ENCODE results near the gene RASL11A.
"Not testable (repeated sequence)": the region's sequence is repeated elsewhere in the genome, so short reads cannot be mapped to it uniquely, and the experiment has no call there.

The RASL11A gene

DNA sequence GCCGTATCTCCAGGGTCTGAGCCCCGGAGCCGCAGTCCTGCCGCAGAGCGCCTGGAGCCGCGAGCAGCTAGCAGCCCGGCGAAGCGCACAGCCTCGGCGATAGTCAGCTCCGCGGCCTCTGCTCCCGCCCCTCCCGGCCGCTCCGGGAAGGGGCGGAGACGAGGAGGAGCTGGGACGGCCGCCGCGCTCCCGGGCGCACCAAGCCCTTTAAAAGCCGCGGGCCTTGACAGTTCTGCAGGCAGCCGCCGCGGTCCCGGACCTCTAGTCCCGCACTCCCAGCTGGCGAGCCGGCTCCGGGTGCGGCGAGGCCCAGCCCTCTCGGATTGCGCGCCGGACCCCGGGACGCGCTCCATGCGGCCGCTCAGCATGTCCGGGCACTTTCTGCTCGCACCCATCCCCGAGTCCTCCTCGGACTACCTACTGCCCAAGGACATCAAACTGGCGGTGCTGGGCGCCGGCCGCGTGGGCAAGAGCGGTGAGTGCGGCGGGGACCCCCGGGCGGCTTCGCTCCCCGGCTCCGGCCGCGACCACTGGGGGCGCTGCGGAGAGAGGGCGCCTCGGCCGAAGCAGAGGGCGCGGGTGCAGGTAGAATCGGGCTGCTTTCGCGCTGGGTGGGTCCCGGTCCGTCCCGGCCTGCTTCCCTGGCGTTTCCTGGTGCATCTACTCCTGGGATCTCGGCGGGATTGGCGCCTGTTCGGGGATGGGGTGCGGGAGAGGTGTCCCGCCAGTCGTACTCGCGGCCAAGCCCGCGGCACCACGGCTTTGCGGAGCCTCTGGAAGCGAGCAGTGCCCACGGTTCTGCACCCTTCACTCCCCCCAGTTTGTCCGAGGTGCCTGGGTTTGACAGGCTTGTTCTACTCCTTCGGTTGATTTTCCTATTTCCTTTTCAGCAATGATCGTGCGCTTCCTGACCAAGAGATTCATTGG, at the start of gene RASL11A:
RASL11A (plus strand) TSS at position 237 of the 927 bp plus-strand sequence; CDS start at position 352, 115 bp downstream.
- TF ChIP-seq, protein P1, sequence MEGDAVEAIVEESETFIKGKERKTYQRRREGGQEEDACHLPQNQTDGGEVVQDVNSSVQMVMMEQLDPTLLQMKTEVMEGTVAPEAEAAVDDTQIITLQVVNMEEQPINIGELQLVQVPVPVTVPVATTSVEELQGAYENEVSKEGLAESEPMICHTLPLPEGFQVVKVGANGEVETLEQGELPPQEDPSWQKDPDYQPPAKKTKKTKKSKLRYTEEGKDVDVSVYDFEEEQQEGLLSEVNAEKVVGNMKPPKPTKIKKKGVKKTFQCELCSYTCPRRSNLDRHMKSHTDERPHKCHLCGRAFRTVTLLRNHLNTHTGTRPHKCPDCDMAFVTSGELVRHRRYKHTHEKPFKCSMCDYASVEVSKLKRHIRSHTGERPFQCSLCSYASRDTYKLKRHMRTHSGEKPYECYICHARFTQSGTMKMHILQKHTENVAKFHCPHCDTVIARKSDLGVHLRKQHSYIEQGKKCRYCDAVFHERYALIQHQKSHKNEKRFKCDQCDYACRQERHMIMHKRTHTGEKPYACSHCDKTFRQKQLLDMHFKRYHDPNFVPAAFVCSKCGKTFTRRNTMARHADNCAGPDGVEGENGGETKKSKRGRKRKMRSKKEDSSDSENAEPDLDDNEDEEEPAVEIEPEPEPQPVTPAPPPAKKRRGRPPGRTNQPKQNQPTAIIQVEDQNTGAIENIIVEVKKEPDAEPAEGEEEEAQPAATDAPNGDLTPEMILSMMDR (conservative IDR thresholded peaks at IDR 0.05; ENCODE audit: low read depth, low read length): peak; percentile 60
- peak; percentile 94 for DNase-seq (ENCODE audit: low read depth)
- peak within 1 kb of the TSS; percentile 81 for H3K4me3 ChIP-seq (ENCODE audit: low read depth, low read length)

GRCh38 chr13:27222100-27222499, 48.5 kb upstream of the RASL11A start:
- not testable (repeated sequence) for H3K4me3 ChIP-seq (ENCODE audit: low read depth, low read length); DNase-seq (ENCODE audit: low read depth)

DNA sequence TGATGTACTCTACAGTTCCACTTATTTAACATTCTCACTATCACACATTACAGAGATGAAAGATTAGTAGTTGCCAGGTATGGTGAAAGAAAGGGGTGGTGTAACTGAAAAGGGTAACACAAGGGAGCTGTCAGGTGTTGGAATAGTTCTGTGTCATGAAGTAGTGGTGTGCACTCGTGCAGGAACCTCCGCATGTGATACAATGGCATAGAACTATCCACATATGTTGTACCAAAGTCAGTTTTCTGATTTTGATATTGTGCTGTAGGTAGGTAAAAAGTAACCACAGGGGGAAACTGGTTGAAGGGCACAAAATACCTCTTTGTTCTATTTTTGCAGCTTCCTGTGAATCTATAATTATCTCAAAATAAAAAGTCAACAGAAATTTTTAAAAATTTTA, 43.6 kb upstream of the RASL11A start:
- H3K4me3 ChIP-seq (ENCODE audit: low read depth, low read length): no peak overlapping the region
- no peak for DNase-seq (ENCODE audit: low read depth)
- TF ChIP-seq, protein P1 (conservative IDR thresholded peaks at IDR 0.05; ENCODE audit: low read depth, low read length): no peak

DNA sequence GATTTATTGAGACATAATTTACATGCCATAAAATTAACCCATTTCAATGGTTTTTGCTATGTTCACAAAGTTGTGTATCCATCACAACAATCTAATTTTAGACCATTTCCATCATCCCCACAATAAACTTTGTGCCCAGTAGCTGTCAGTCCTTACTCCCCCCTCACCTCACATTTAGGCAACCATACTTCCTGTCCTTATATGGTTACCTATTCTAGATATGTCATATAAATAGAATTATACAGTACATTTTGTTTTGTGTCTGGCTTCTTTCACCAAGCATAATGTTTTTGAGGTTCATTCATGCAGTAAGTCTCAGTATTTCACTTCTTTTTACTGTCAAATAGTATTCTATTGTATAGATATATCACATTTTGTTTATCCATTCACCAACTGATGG, 42.5 kb upstream of the RASL11A start:
- TF ChIP-seq, protein P1 (conservative IDR thresholded peaks at IDR 0.05; ENCODE audit: low read depth, low read length): no peak
- DNase-seq (ENCODE audit: low read depth): no peak
- no peak overlapping the region for H3K4me3 ChIP-seq (ENCODE audit: low read depth, low read length)

GRCh38 chr13:27229642-27230041, 41.0 kb upstream of the RASL11A start:
- DNase-seq (ENCODE audit: low read depth): no peak
- TF ChIP-seq, protein P1 (conservative IDR thresholded peaks at IDR 0.05; ENCODE audit: low read depth, low read length): no peak
- H3K4me3 ChIP-seq (ENCODE audit: low read depth, low read length): no peak overlapping the region

DNA sequence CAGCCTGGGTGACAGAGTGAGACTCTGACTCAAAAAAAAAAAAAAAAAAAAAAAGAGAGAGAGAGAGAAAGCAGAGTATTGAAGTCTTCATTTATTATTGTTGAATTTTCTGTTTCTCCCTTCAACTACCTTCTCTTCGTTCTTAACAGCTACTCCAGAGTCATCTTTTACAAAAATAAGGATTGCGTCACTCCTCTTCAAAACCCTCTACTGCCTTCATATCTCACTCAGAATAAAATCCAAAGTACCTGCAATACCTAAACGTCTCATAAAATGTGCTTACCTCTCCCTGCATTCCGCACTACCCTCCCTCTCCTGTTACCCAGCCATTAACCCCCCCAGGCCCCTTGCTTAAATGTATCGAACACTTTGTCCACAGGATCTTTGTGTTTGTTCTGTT, 36.7 kb upstream of the RASL11A start:
- H3K4me3 ChIP-seq (ENCODE audit: low read depth, low read length): no peak overlapping the region
- DNase-seq (ENCODE audit: low read depth): no peak
- TF ChIP-seq, protein P1 (conservative IDR thresholded peaks at IDR 0.05; ENCODE audit: low read depth, low read length): no peak

- no peak overlapping the region for H3K4me3 ChIP-seq (ENCODE audit: low read depth, low read length)
- DNase-seq (ENCODE audit: low read depth): no peak
- TF ChIP-seq, protein P1 (conservative IDR thresholded peaks at IDR 0.05; ENCODE audit: low read depth, low read length): no peak
Observed at GRCh38 chr13:27236478-27236877, 34.2 kb upstream of the RASL11A start.
